ENCODE measurements around the gene TSHR. TPM values are rescaled to one million over a fixed set of nuclear protein-coding genes. Genes with fewer than 3 reads are reported as not detected.

Gene TSHR
- total and polyA plus RNA-seq, 2 of the 13 experiments (the other 11 are each of a cell fraction or from before 2014, with no cell fraction given), result not detected

DNA sequence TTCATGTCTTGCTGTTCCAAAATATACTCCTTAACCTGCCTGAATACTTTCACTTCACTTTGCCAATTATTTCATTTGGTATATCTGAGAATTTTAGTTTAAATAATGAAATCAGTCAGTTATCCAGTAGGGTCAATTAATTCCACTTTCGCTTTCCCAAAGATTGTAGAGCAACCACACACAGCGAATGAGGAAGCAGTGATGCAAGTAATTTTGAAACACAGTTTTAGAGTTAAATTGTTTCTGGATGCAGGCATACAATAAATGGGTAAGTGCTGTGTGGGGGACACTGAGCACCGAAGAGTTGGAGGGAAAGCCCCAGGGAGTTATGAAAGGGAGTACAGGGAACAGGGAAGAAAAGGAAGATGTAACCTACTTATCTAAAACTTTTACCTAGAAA is 62.8 kb downstream of the TSHR start:
- ATAC-seq (no peak), DNase-seq (ENCODE audit: low spot score) (no peak), FAIRE-seq (no peak)
- ChIA-PET CTCF (ENCODE audit: low intra/inter-chr PET ratio, low total read pairs) (no interaction called here), POLR2A (no interaction called here)
- 60% methylated on average over 3 of the region's 3 CpGs for WGBS (ENCODE audit: low lambda C conversion rate)
- Histone ChIP-seq H3K27ac (ENCODE audit: extremely low read length, insufficient read depth, low read length) (no peak overlapping the region), H3K36me3 (replicated peaks in 1 of 2; ENCODE audit: control insufficient read depth in 1 of 2, insufficient read depth in 2 of 2, low read length in 2 of 2) (no peaks in the 10 kb centered on the region), H3K4me1 (ENCODE audit: insufficient read depth, low read length) (no peaks in the 10 kb centered on the region), H4K20me1 (ENCODE audit: insufficient read depth, low read length) (no peaks in the 10 kb centered on the region), H3K4me3 (replicated peaks in 1 of 3; ENCODE audit: insufficient read depth in 1 of 3, low read depth in 2 of 3, low read length in 3 of 3) (no peak overlapping the region), H3K4me2 (ENCODE audit: low read depth, low read length) (no peak overlapping the region), H3K9me3 (ENCODE audit: low read length) (no peaks in the 10 kb centered on the region), H2AFZ (ENCODE audit: low read length) (no peak overlapping the region), H3K79me2 (ENCODE audit: insufficient read depth, low read length) (no peaks in the 10 kb centered on the region), H3K9ac (ENCODE audit: insufficient read depth, low read depth, low read length) (no peak overlapping the region), H3K27me3 (ENCODE audit: control insufficient read depth in 1 of 2, insufficient read depth in 2 of 2, low read length in 2 of 2) (no peaks in the 10 kb centered on the region)
- BruUV-seq (replicated peaks), result no TSS peak
- in situ Hi-C loops (cut with HindIII; ENCODE audit: extremely low pct_ligation_motif_present, low pct_unique_long_range_greater_than_20kb), result no loop called here
- intact Hi-C loops (cut with micrococcal nuclease; ENCODE audit: unreplicated experiment), result no loop called here
- no peak for TF ChIP-seq ZNF256 (CRISPR knock-in tag; conservative IDR thresholded peaks at IDR 0.05)
- TF ChIP-seq SYNCRIP (IDR thresholded peaks at IDR 0.05; ENCODE audit: insufficient read depth, low read depth, low read length), result no peak
- TF ChIP-seq, protein P1, sequence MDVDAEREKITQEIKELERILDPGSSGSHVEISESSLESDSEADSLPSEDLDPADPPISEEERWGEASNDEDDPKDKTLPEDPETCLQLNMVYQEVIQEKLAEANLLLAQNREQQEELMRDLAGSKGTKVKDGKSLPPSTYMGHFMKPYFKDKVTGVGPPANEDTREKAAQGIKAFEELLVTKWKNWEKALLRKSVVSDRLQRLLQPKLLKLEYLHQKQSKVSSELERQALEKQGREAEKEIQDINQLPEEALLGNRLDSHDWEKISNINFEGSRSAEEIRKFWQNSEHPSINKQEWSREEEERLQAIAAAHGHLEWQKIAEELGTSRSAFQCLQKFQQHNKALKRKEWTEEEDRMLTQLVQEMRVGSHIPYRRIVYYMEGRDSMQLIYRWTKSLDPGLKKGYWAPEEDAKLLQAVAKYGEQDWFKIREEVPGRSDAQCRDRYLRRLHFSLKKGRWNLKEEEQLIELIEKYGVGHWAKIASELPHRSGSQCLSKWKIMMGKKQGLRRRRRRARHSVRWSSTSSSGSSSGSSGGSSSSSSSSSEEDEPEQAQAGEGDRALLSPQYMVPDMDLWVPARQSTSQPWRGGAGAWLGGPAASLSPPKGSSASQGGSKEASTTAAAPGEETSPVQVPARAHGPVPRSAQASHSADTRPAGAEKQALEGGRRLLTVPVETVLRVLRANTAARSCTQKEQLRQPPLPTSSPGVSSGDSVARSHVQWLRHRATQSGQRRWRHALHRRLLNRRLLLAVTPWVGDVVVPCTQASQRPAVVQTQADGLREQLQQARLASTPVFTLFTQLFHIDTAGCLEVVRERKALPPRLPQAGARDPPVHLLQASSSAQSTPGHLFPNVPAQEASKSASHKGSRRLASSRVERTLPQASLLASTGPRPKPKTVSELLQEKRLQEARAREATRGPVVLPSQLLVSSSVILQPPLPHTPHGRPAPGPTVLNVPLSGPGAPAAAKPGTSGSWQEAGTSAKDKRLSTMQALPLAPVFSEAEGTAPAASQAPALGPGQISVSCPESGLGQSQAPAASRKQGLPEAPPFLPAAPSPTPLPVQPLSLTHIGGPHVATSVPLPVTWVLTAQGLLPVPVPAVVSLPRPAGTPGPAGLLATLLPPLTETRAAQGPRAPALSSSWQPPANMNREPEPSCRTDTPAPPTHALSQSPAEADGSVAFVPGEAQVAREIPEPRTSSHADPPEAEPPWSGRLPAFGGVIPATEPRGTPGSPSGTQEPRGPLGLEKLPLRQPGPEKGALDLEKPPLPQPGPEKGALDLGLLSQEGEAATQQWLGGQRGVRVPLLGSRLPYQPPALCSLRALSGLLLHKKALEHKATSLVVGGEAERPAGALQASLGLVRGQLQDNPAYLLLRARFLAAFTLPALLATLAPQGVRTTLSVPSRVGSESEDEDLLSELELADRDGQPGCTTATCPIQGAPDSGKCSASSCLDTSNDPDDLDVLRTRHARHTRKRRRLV (CRISPR knock-in tag; IDR thresholded peaks at IDR 0.05), result no peak

DNA sequence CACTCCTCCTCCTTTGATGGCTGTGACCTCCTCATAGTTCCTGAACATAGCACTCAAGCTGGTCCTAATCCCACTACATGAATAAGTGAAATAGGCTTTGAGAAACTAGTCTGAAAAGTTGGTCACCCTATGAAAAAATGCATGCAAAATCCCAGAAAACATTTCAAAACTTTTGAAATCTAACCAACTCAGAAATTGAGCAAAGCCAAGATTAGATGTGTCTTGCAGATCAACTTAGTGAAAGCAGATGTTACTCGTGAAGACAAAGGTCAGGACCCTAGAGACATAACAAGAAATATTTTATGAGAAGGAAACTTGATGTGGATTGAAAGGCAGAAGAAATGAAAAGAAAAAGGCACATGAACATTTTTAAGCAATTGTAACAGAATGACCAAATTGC is 63.3 kb downstream of the TSHR start:
- no peak overlapping the region for H3K4me3 ChIP-seq (replicated peaks in 1 of 3; ENCODE audit: insufficient read depth in 1 of 3, low read depth in 2 of 3, low read length in 3 of 3)
- ChIA-PET POLR2A (no interaction called here), CTCF (ENCODE audit: low intra/inter-chr PET ratio, low total read pairs) (no interaction called here)
- no peaks in the 10 kb centered on the region for H3K9me3 ChIP-seq (ENCODE audit: low read length)
- no peak overlapping the region for H3K9ac ChIP-seq (ENCODE audit: insufficient read depth, low read depth, low read length)
- H3K4me1 ChIP-seq (ENCODE audit: insufficient read depth, low read length), result no peaks in the 10 kb centered on the region
- no peaks in the 10 kb centered on the region for H3K36me3 ChIP-seq (replicated peaks in 1 of 2; ENCODE audit: control insufficient read depth in 1 of 2, insufficient read depth in 2 of 2, low read length in 2 of 2)
- in situ Hi-C loops (cut with HindIII; ENCODE audit: extremely low pct_ligation_motif_present, low pct_unique_long_range_greater_than_20kb) (no loop called here), intact Hi-C loops (cut with micrococcal nuclease; ENCODE audit: unreplicated experiment) (no loop called here)
- H2AFZ ChIP-seq (ENCODE audit: low read length), result no peak overlapping the region
- ATAC-seq (no peak), FAIRE-seq (no peak), DNase-seq (ENCODE audit: low spot score) (no peak)
- BruUV-seq (replicated peaks), result no TSS peak
- H3K79me2 ChIP-seq (ENCODE audit: insufficient read depth, low read length), result no peaks in the 10 kb centered on the region
- no peaks in the 10 kb centered on the region for H4K20me1 ChIP-seq (ENCODE audit: insufficient read depth, low read length)
- H3K4me2 ChIP-seq (ENCODE audit: low read depth, low read length), result no peak overlapping the region
- WGBS (ENCODE audit: low lambda C conversion rate), result 0% methylated on average over 1 of the region's 1 CpG
- no peaks in the 10 kb centered on the region for H3K27me3 ChIP-seq (ENCODE audit: control insufficient read depth in 1 of 2, insufficient read depth in 2 of 2, low read length in 2 of 2)
- H3K27ac ChIP-seq (ENCODE audit: extremely low read length, insufficient read depth, low read length), result no peak overlapping the region
- TF ChIP-seq ERF (CRISPR knock-in tag; IDR thresholded peaks at IDR 0.05) (no peak), NR2F6 (IDR thresholded peaks at IDR 0.05) (no peak), NR2F6 (CRISPR knock-in tag; IDR thresholded peaks at IDR 0.05) (no peak), TCF12 (IDR thresholded peaks at IDR 0.05) (no peak), TCF12 (CRISPR knock-in tag; IDR thresholded peaks at IDR 0.05) (no peak), ESRRA (CRISPR knock-in tag; IDR thresholded peaks at IDR 0.05; ENCODE audit: low read depth) (no peak), KLF6 (CRISPR knock-in tag; IDR thresholded peaks at IDR 0.05) (no peak), TBX2 (CRISPR knock-in tag; IDR thresholded peaks at IDR 0.05; ENCODE audit: borderline replicate concordance) (no peak), KDM6A (CRISPR knock-in tag; IDR thresholded peaks at IDR 0.05; ENCODE audit: low read depth) (no peak)
- TF ChIP-seq, protein P2, sequence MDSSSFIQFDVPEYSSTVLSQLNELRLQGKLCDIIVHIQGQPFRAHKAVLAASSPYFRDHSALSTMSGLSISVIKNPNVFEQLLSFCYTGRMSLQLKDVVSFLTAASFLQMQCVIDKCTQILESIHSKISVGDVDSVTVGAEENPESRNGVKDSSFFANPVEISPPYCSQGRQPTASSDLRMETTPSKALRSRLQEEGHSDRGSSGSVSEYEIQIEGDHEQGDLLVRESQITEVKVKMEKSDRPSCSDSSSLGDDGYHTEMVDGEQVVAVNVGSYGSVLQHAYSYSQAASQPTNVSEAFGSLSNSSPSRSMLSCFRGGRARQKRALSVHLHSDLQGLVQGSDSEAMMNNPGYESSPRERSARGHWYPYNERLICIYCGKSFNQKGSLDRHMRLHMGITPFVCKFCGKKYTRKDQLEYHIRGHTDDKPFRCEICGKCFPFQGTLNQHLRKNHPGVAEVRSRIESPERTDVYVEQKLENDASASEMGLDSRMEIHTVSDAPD (CRISPR knock-in tag; IDR thresholded peaks at IDR 0.05), result no peak

All from HepG2 (cell line).